H9 (cell line): ENCODE data around the gene CXCR5. TPM values are rescaled to one million over a fixed set of nuclear protein-coding genes. Genes with fewer than 3 reads are reported as not detected.

Source experiments
- DNase-seq: peaks from one replicate; pipeline ENCODE4 v3.0.0-alpha.2; 2017
- H2AFZ ChIP-seq: one replicate; pipeline ENCODE4 v1.6.1; 2013; ENCODE audit warnings: mild to moderate bottlenecking, low read length, control low read depth, moderate library complexity
- H2AK5ac ChIP-seq: 2 replicates; pipeline ENCODE4 v1.6.1; 2013; ENCODE audit warnings: low read length, control low read depth, mixed read lengths; ENCODE audit not compliant: insufficient read length
- H2BK120ac ChIP-seq: one replicate; pipeline ENCODE4 v1.6.1; 2013; ENCODE audit warnings: low read depth, mild to moderate bottlenecking, low read length, control low read depth, inconsistent platforms; ENCODE audit not compliant: poor library complexity, severe bottlenecking
- H2BK12ac ChIP-seq: 2 replicates; pipeline ENCODE4 v1.6.1; 2013; ENCODE audit warnings: low read length, control low read depth, mixed read lengths, low read depth; ENCODE audit not compliant: insufficient read length
- H2BK15ac ChIP-seq: 2 replicates; pipeline ENCODE4 v1.6.1; 2013; ENCODE audit warnings: low read depth, low read length, control low read depth
- H2BK20ac ChIP-seq: one replicate; pipeline ENCODE4 v1.6.1; 2013; ENCODE audit warnings: low read depth, mild to moderate bottlenecking, low read length, control low read depth, inconsistent platforms; ENCODE audit not compliant: poor library complexity, severe bottlenecking
- H2BK5ac ChIP-seq: 2 replicates; pipeline ENCODE4 v1.6.1; 2013; ENCODE audit warnings: low read length, control low read depth, mixed read lengths; ENCODE audit not compliant: insufficient read length
- H3K14ac ChIP-seq: 2 replicates; pipeline ENCODE4 v1.6.1; 2013; ENCODE audit warnings: low read length, control low read depth; ENCODE audit not compliant: insufficient read depth
- H3K18ac ChIP-seq: 2 replicates; pipeline ENCODE4 v1.6.1; 2013; ENCODE audit warnings: low read depth, mild to moderate bottlenecking, mixed read lengths, low read length, control low read depth; ENCODE audit not compliant: insufficient read length
- H3K23ac ChIP-seq: 2 replicates; pipeline ENCODE4 v1.6.1; 2013; ENCODE audit warnings: low read length, control low read depth, mixed read lengths, low read depth; ENCODE audit not compliant: insufficient read length
- H3K23me2 ChIP-seq: 2 replicates; pipeline ENCODE4 v1.6.1; 2013; ENCODE audit warnings: low read depth, mild to moderate bottlenecking, mixed read lengths, low read length, control low read depth; ENCODE audit not compliant: insufficient read length, poor library complexity, severe bottlenecking
- H3K27ac ChIP-seq: 2 replicates; pipeline ENCODE4 v1.5.1; 2013; ENCODE audit warnings: low read length, control low read depth, mixed read lengths, low read depth; ENCODE audit not compliant: insufficient read length
- H3K27me3 ChIP-seq: 2 replicates; pipeline ENCODE4 v1.6.1; 2013; ENCODE audit warnings: low read length, control low read depth, inconsistent platforms; ENCODE audit not compliant: insufficient read depth
- H3K4ac ChIP-seq: 2 replicates; pipeline ENCODE4 v1.6.1; 2013; ENCODE audit warnings: low read depth, mild to moderate bottlenecking, control low read depth, inconsistent platforms, low read length, moderate library complexity
- H3K4me1 ChIP-seq: 2 replicates; pipeline ENCODE4 v1.6.1; 2013; ENCODE audit warnings: low read length, control low read depth, inconsistent platforms; ENCODE audit not compliant: insufficient read depth
- H3K4me2 ChIP-seq: 2 replicates; pipeline ENCODE4 v1.6.1; 2013; ENCODE audit warnings: low read length, control low read depth, mixed read lengths; ENCODE audit not compliant: insufficient read length, insufficient read depth
- H3K56ac ChIP-seq: 2 replicates; pipeline ENCODE4 v1.6.1; 2013; ENCODE audit warnings: low read depth, mild to moderate bottlenecking, mixed read lengths, low read length, control low read depth; ENCODE audit not compliant: insufficient read length
- H3K79me1 ChIP-seq: 2 replicates; pipeline ENCODE4 v1.6.1; 2013; ENCODE audit warnings: low read depth, mild to moderate bottlenecking, moderate library complexity, low read length, control low read depth, inconsistent platforms; ENCODE audit not compliant: insufficient read depth, poor library complexity, severe bottlenecking
- H3K79me2 ChIP-seq: 2 replicates; pipeline ENCODE4 v1.6.1; 2013; ENCODE audit warnings: low read length, control low read depth, inconsistent platforms; ENCODE audit not compliant: insufficient read depth
- H3K9ac ChIP-seq: 2 replicates; pipeline ENCODE4 v1.6.1; 2013; ENCODE audit warnings: low read length, control low read depth, mixed read lengths; ENCODE audit not compliant: insufficient read length; ENCODE audit errors: extremely low read depth
- H3K9me3 ChIP-seq: one replicate; pipeline ENCODE4 v1.6.1; 2013; ENCODE audit warnings: low read depth, low read length, inconsistent platforms; ENCODE audit not compliant: control insufficient read depth
- H3T11ph ChIP-seq: one replicate; pipeline ENCODE4 v1.6.1; 2013; ENCODE audit warnings: mild to moderate bottlenecking, low read length, control low read depth, inconsistent platforms
- H4K20me1 ChIP-seq: one replicate; pipeline ENCODE4 v1.6.1; 2013; ENCODE audit not compliant: control insufficient read depth, insufficient read length, insufficient read depth
- H4K5ac ChIP-seq: 2 replicates; pipeline ENCODE4 v1.6.1; 2013; ENCODE audit warnings: low read depth, mild to moderate bottlenecking, mixed read lengths, low read length, control low read depth; ENCODE audit not compliant: insufficient read length
- H4K8ac ChIP-seq: replicated peaks from 2 replicates; pipeline ENCODE4 v1.6.1; 2013; ENCODE audit warnings: low read length, control low read depth, mixed read lengths, low read depth; ENCODE audit not compliant: insufficient read length
- H4K91ac ChIP-seq: 2 replicates; pipeline ENCODE4 v1.6.1; 2013; ENCODE audit warnings: low read depth, mild to moderate bottlenecking, moderate library complexity, mixed read lengths, low read length, control low read depth; ENCODE audit not compliant: insufficient read length
- H3K27ac Mint-ChIP-seq, 3 experiments: 2 replicates in 2 of 3; 3 replicates in 1 of 3; pipeline ENCODE4 v1.8.0; 2020 to 2021; ENCODE audit warnings: mixed read lengths in 3 of 3, mild to moderate bottlenecking in 1 of 3, moderate library complexity in 1 of 3
- H3K27me3 Mint-ChIP-seq: 2 replicates; pipeline ENCODE4 v1.8.0; 2021; ENCODE audit warnings: low read depth, mild to moderate bottlenecking, moderate library complexity, mixed read lengths
- H3K36me3 Mint-ChIP-seq, 3 experiments: 2 replicates in 2 of 3; 3 replicates in 1 of 3; pipeline ENCODE4 v1.8.0; 2020 to 2021; ENCODE audit warnings: low read depth in 3 of 3, mixed read lengths in 3 of 3; ENCODE audit not compliant: insufficient read depth in 1 of 3
- H3K4me1 Mint-ChIP-seq, 2 experiments: 2 replicates each; pipeline ENCODE4 v1.8.0; 2020; ENCODE audit warnings: mixed read lengths in 2 of 2
- H3K4me3 Mint-ChIP-seq, 2 experiments: 2 replicates in 1 of 2; 3 replicates in 1 of 2; pipeline ENCODE4 v1.8.0; 2020 to 2021; ENCODE audit warnings: mild to moderate bottlenecking in 2 of 2, mixed read lengths in 2 of 2, moderate library complexity in 1 of 2
- H3K9me3 Mint-ChIP-seq, 2 experiments: 2 replicates in 1 of 2; 3 replicates in 1 of 2; pipeline ENCODE4 v1.8.0; 2020; ENCODE audit warnings: mild to moderate bottlenecking in 2 of 2, mixed read lengths in 2 of 2, moderate library complexity in 1 of 2
- CTCF ChIP-seq: fragments of 200-600 bp; sonication (generic); conservative IDR thresholded peaks from 3 replicates; pipeline ENCODE4 v1.8.0; 2021; ENCODE audit warnings: antibody characterized with exemption, mild to moderate bottlenecking
- WGBS: extraction: QIAGEN DNeasy Blood & Tissue Kit; methylation state at CpG from one replicate; pipeline ENCODE4 v1.1.7; 2013; ENCODE audit warnings: missing lambda C conversion rate, low lambda C conversion rate, mixed read lengths; ENCODE audit not compliant: insufficient read length; ENCODE audit errors: extremely low coverage; 5-methylcytosine and 5-hydroxymethylcytosine counted together
- total RNA-seq: library from RNA; stranded (reverse); gene quantifications from 2 replicates; pipeline ENCODE4 v1.2.1, GENCODE V29; 2021

The CXCR5 gene
- total RNA-seq, 1 experiment from 2014 or later: 0.07 TPM

- Histone ChIP-seq H3K23ac (no peak overlapping the region), H3K4me1 (0 out of 2 replicates have a peak, but pooled peaks cover 2% of the 10 kb centered on the region), H3K4ac (no peak overlapping the region), H2BK20ac (no peak overlapping the region), H2BK12ac (no peak overlapping the region), H4K91ac (no peak overlapping the region), H3K27me3 (no peaks in the 10 kb centered on the region), H2AK5ac (no peak overlapping the region), H2BK120ac (no peak overlapping the region), H3K4me2 (no peak overlapping the region), H3K14ac (no peak overlapping the region; the same call in 1 of the 2 replicates), H3K18ac (no peak overlapping the region), H4K20me1 (no peaks in the 10 kb centered on the region), H4K5ac (no peak overlapping the region), H3K27ac (no peak overlapping the region), H3K79me1 (no peaks in the 10 kb centered on the region), H3T11ph (no peak overlapping the region), H2BK15ac (no peak overlapping the region), H3K23me2 (no peaks in the 10 kb centered on the region), H3K79me2 (no peaks in the 10 kb centered on the region), H3K9ac (no peak overlapping the region), H2BK5ac (no peak overlapping the region), H3K56ac (no peak overlapping the region), H2AFZ (no peak overlapping the region), H3K9me3 (no peaks in the 10 kb centered on the region), H4K8ac (no peak overlapping the region)
- no peak for TF ChIP-seq CTCF
- H3K36me3 Mint-ChIP-seq: no peaks in the 10 kb centered on the region
- peaks cover 9 to 10% of the 10 kb centered on the region in 2 experiments for H3K4me1 Mint-ChIP-seq
- peaks cover 2% of the 10 kb centered on the region for H3K27me3 Mint-ChIP-seq
- DNase-seq: no peak
- no peak overlapping the region for H3K4me3 Mint-ChIP-seq
- no CpG with 5 or more reads among the region's 10 CpGs for WGBS
- no peaks in the 10 kb centered on the region for H3K9me3 Mint-ChIP-seq
- H3K27ac Mint-ChIP-seq: no peak overlapping the region; a peak in 1 of 7 replicates
Observed at GRCh38 chr11:118876286-118876685, 7.4 kb upstream of the CXCR5 start.
